HepG2 (cell line): ENCODE data around the gene TST. TPM values are rescaled to one million over a fixed set of nuclear protein-coding genes. Genes with fewer than 3 reads are reported as not detected.

ENCODE experiments used
- ARHGAP35 ChIP-seq: sonication (generic); formaldehyde crosslinking; IDR thresholded peaks from 2 replicates; pipeline ENCODE4 v1.9.0; 2022; ENCODE audit warnings: mild to moderate bottlenecking, inconsistent platforms, moderate library complexity, missing genetic modification reagents, borderline replicate concordance
- ATM ChIP-seq: fragments of 450-650 bp; IDR thresholded peaks from 2 replicates; pipeline ENCODE4 v1.7.1; 2017; ENCODE audit warnings: mild to moderate bottlenecking, borderline replicate concordance
- CC2D1A ChIP-seq: sonication (generic); formaldehyde crosslinking; IDR thresholded peaks from 2 replicates; pipeline ENCODE4 v1.8.1; 2023; ENCODE audit warnings: mild to moderate bottlenecking, missing genetic modification reagents
- FOXP4 ChIP-seq: sonication (generic); formaldehyde crosslinking; IDR thresholded peaks from 2 replicates; pipeline ENCODE4 v1.4.0; 2020; ENCODE audit warnings: missing genetic modification reagents
- GLI4 ChIP-seq: sonication (generic); formaldehyde crosslinking; IDR thresholded peaks from 2 replicates; pipeline ENCODE4 v1.5.1; 2020; ENCODE audit warnings: missing genetic modification reagents, mild to moderate bottlenecking, moderate library complexity, borderline replicate concordance
- MXD1 ChIP-seq: sonication (generic); formaldehyde crosslinking; IDR thresholded peaks from 2 replicates; pipeline ENCODE4 v1.4.0; 2020; ENCODE audit warnings: mild to moderate bottlenecking, missing genetic modification reagents
- NFE2 ChIP-seq: sonication (generic); formaldehyde crosslinking; IDR thresholded peaks from 2 replicates; pipeline ENCODE4 v1.4.0; 2020; ENCODE audit warnings: missing genetic modification reagents
- PTBP1 ChIP-seq: fragments of 200-400 bp; formaldehyde crosslinking; IDR thresholded peaks from 2 replicates; pipeline ENCODE4 v1.6.1; 2018; ENCODE audit warnings: low read length, low read depth; ENCODE audit not compliant: poor library complexity, severe bottlenecking
- REL ChIP-seq: sonication (generic); formaldehyde crosslinking; conservative IDR thresholded peaks from 2 replicates; pipeline ENCODE4 v1.8.0; 2022; ENCODE audit warnings: mild to moderate bottlenecking, missing genetic modification reagents, moderate library complexity
- SMYD3 ChIP-seq: sonication (generic); formaldehyde crosslinking; IDR thresholded peaks from 2 replicates; pipeline ENCODE4 v1.8.1; 2023; ENCODE audit warnings: mild to moderate bottlenecking, missing genetic modification reagents
- ZFY ChIP-seq: sonication (generic); formaldehyde crosslinking; IDR thresholded peaks from 2 replicates; pipeline ENCODE4 v1.4.0; 2020; ENCODE audit warnings: missing genetic modification reagents
- ZFYVE20 ChIP-seq: sonication (generic); formaldehyde crosslinking; IDR thresholded peaks from 2 replicates; pipeline ENCODE4 v1.8.0; 2023; ENCODE audit warnings: low read depth, mild to moderate bottlenecking, moderate library complexity, missing genetic modification reagents, borderline replicate concordance
- ZNF251 ChIP-seq: sonication (generic); formaldehyde crosslinking; IDR thresholded peaks from 2 replicates; pipeline ENCODE4 v1.9.0; 2021; ENCODE audit warnings: mild to moderate bottlenecking, missing genetic modification reagents
- ZNF446 ChIP-seq: sonication (generic); formaldehyde crosslinking; IDR thresholded peaks from 2 replicates; pipeline ENCODE4 v1.5.0; 2020; ENCODE audit warnings: mild to moderate bottlenecking, missing genetic modification reagents
- ZNF660 ChIP-seq: sonication (generic); formaldehyde crosslinking; IDR thresholded peaks from 2 replicates; pipeline ENCODE4 v1.5.1; 2020; ENCODE audit warnings: mild to moderate bottlenecking, low read depth, missing genetic modification reagents, borderline replicate concordance
- ZNF747 ChIP-seq: sonication (generic); formaldehyde crosslinking; IDR thresholded peaks from 2 replicates; pipeline ENCODE4 v1.8.1; 2023; ENCODE audit warnings: missing genetic modification reagents, mild to moderate bottlenecking, borderline replicate concordance
- polyA plus RNA-seq, 8 experiments: library from polyadenylated mRNA; depleted of rRNA in 3 of 8; stranded (reverse) in 7 of 8; unstranded in 1 of 8; fragments of >200 nt; fragmentation: Illumina TruSeq in 4 of 8; extraction: Trizol in 4 of 8; gene quantifications; 2 replicates each; pipeline versions ENCODE4 v1.2.1 to v1.2.3, GENCODE V29; 2011 to 2016; ENCODE audit warnings: low read depth in 4 of 8, missing spikeins in 1 of 8, mixed read lengths in 1 of 8; ENCODE audit not compliant: insufficient read depth in 1 of 8
- total RNA-seq, 5 experiments: library from RNA; depleted of rRNA; stranded (reverse); fragments of >200 nt; fragmentation: Illumina TruSeq; extraction: Trizol; gene quantifications; 2 replicates each; pipeline ENCODE4 v1.2.3, GENCODE V29; 2016; ENCODE audit warnings: low read depth in 1 of 5
- TF ChIP-seq, protein P1 (sequence below): sonication (generic); formaldehyde crosslinking; IDR thresholded peaks from 2 replicates; pipeline ENCODE4 v1.4.0; 2020; ENCODE audit warnings: missing genetic modification reagents, borderline replicate concordance
- TF ChIP-seq, protein P2 (sequence below): IDR thresholded peaks from 2 replicates; pipeline ENCODE4 v1.6.1; 2016; ENCODE audit warnings: missing compliant biosample characterization, missing genetic modification reagents, borderline replicate concordance
- TF ChIP-seq, protein P3 (sequence below): sonication (generic); formaldehyde crosslinking; conservative IDR thresholded peaks from 2 replicates; pipeline ENCODE4 v1.8.1; 2023; ENCODE audit warnings: missing genetic modification reagents

Gene TST
- total and polyA plus RNA-seq, 2 of the 13 experiments (the other 11 are each of a cell fraction or from before 2014, with no cell fraction given) = 44.6 to 63.6 TPM

DNA sequence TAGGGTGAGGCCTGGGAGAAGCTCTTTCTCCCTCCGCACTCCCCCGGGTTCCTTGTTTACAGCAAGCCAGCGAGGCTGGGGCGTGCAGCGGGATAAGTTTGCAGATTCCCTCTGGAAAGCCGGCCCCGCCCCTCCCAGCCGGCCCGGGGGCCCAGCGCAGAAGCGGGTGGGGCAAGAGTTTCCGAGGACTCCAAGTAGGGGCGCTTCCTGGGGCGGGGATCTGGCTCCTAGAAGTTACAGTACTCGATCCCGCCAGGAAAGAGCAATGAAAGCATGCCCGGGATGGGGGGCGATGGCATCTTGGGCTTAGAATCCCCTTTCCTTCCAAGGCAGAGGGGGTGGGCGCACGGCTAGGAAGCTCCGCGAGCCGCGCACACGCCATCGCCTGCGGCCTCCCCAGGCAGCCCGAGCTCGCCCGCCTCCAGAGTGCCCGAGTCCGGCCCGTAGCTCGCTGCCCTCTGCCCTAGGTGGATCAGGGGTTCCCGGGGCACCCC is 385 bp downstream of the TST start (continued):
- no peak for TF ChIP-seq REL (CRISPR knock-in tag)
- TF ChIP-seq PTBP1 = no peak
- TF ChIP-seq, protein P1, sequence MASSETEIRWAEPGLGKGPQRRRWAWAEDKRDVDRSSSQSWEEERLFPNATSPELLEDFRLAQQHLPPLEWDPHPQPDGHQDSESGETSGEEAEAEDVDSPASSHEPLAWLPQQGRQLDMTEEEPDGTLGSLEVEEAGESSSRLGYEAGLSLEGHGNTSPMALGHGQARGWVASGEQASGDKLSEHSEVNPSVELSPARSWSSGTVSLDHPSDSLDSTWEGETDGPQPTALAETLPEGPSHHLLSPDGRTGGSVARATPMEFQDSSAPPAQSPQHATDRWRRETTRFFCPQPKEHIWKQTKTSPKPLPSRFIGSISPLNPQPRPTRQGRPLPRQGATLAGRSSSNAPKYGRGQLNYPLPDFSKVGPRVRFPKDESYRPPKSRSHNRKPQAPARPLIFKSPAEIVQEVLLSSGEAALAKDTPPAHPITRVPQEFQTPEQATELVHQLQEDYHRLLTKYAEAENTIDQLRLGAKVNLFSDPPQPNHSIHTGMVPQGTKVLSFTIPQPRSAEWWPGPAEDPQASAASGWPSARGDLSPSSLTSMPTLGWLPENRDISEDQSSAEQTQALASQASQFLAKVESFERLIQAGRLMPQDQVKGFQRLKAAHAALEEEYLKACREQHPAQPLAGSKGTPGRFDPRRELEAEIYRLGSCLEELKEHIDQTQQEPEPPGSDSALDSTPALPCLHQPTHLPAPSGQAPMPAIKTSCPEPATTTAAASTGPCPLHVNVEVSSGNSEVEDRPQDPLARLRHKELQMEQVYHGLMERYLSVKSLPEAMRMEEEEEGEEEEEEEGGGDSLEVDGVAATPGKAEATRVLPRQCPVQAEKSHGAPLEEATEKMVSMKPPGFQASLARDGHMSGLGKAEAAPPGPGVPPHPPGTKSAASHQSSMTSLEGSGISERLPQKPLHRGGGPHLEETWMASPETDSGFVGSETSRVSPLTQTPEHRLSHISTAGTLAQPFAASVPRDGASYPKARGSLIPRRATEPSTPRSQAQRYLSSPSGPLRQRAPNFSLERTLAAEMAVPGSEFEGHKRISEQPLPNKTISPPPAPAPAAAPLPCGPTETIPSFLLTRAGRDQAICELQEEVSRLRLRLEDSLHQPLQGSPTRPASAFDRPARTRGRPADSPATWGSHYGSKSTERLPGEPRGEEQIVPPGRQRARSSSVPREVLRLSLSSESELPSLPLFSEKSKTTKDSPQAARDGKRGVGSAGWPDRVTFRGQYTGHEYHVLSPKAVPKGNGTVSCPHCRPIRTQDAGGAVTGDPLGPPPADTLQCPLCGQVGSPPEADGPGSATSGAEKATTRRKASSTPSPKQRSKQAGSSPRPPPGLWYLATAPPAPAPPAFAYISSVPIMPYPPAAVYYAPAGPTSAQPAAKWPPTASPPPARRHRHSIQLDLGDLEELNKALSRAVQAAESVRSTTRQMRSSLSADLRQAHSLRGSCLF (CRISPR knock-in tag) = no peak
- TF ChIP-seq, protein P2, sequence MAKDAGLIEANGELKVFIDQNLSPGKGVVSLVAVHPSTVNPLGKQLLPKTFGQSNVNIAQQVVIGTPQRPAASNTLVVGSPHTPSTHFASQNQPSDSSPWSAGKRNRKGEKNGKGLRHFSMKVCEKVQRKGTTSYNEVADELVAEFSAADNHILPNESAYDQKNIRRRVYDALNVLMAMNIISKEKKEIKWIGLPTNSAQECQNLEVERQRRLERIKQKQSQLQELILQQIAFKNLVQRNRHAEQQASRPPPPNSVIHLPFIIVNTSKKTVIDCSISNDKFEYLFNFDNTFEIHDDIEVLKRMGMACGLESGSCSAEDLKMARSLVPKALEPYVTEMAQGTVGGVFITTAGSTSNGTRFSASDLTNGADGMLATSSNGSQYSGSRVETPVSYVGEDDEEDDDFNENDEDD = no peak
- no peak for TF ChIP-seq FOXP4 (CRISPR knock-in tag)
- TF ChIP-seq ATM = no peak
- TF ChIP-seq MXD1 = no peak; the same call in 1 of the 2 replicates
- TF ChIP-seq, protein P3, sequence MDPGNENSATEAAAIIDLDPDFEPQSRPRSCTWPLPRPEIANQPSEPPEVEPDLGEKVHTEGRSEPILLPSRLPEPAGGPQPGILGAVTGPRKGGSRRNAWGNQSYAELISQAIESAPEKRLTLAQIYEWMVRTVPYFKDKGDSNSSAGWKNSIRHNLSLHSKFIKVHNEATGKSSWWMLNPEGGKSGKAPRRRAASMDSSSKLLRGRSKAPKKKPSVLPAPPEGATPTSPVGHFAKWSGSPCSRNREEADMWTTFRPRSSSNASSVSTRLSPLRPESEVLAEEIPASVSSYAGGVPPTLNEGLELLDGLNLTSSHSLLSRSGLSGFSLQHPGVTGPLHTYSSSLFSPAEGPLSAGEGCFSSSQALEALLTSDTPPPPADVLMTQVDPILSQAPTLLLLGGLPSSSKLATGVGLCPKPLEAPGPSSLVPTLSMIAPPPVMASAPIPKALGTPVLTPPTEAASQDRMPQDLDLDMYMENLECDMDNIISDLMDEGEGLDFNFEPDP (CRISPR knock-in tag) = no peak
- TF ChIP-seq ZNF446 (CRISPR knock-in tag) = no peak
- TF ChIP-seq GLI4 (CRISPR knock-in tag) = no peak
- TF ChIP-seq ARHGAP35 (CRISPR knock-in tag) = no peak
- TF ChIP-seq CC2D1A (CRISPR knock-in tag) = no peak
- no peak for TF ChIP-seq ZNF251
- TF ChIP-seq ZFYVE20 = no peak
- no peak for TF ChIP-seq SMYD3 (CRISPR knock-in tag)
- TF ChIP-seq NFE2 (CRISPR knock-in tag) = no peak
- no peak for TF ChIP-seq ZNF660 (CRISPR knock-in tag)
- no peak for TF ChIP-seq ZNF747 (CRISPR knock-in tag)
- TF ChIP-seq ZFY (CRISPR knock-in tag) = no peak
